Measurements from ENCODE around the gene BCL11B. TPM values are rescaled to one million over a fixed set of nuclear protein-coding genes. Genes with fewer than 3 reads are reported as not detected.

The BCL11B gene
- total RNA-seq, 1 donor from 2014 or later, result 0.85 TPM

- DNase-seq (ENCODE audit: low spot score) (no peak), ATAC-seq (no peak)
- intact Hi-C loops (cut with DNase I), result no loop called here
Measured at GRCh38 chr14:99270458-99271220, 1.4 kb downstream of the BCL11B start.

- ATAC-seq (no peak), DNase-seq (ENCODE audit: low spot score) (no peak)
- intact Hi-C loops (cut with DNase I), result no loop called here
Measured at GRCh38 chr14:99268810-99269707, 2.9 kb downstream of the BCL11B start.

GRCh38 chr14:99267837-99268781 is 3.9 kb downstream of the BCL11B start:
- intact Hi-C loops (cut with DNase I), result no loop called here
- ATAC-seq (no peak), DNase-seq (ENCODE audit: low spot score) (no peak)

GRCh38 chr14:99267381-99267780 is 4.6 kb downstream of the BCL11B start:
- no peak for ATAC-seq
- no peak for DNase-seq (ENCODE audit: low spot score)
- intact Hi-C loops (cut with DNase I), result no loop called here

- DNase-seq (ENCODE audit: low spot score) (peak; percentile 89), ATAC-seq (peak; percentile 91)
Measured at GRCh38 chr14:99266181-99267178, 5.5 kb downstream of the BCL11B start.

GRCh38 chr14:99265571-99265970 is 6.4 kb downstream of the BCL11B start:
- ATAC-seq (no peak), DNase-seq (ENCODE audit: low spot score) (no peak)
- intact Hi-C loops (cut with DNase I), result no loop called here

More at GRCh38 chr14:99266181-99267178, 5.5 kb downstream of the BCL11B start:
- intact Hi-C loops (cut with DNase I), result no loop called here

GRCh38 chr14:99264691-99265450 is 7.1 kb downstream of the BCL11B start:
- DNase-seq (ENCODE audit: low spot score) (no peak), ATAC-seq (no peak)
- intact Hi-C loops (cut with DNase I), result no loop called here

- ATAC-seq, result no peak
- DNase-seq (ENCODE audit: low spot score), result no peak
- intact Hi-C loops (cut with DNase I), result no loop called here
Measured at GRCh38 chr14:99263564-99264330, 8.2 kb downstream of the BCL11B start.

- no peak for DNase-seq (ENCODE audit: low spot score)
- no peak for ATAC-seq
- intact Hi-C loops (cut with DNase I), result no loop called here
Measured at GRCh38 chr14:99262977-99263448, 9.0 kb downstream of the BCL11B start.

- intact Hi-C loops (cut with DNase I), result no loop called here
- ATAC-seq (no peak), DNase-seq (ENCODE audit: low spot score) (no peak)
Measured at GRCh38 chr14:99261912-99262787, 9.8 kb downstream of the BCL11B start.

- DNase-seq (ENCODE audit: low spot score) (no peak), ATAC-seq (no peak)
- intact Hi-C loops (cut with DNase I), result no loop called here
Measured at GRCh38 chr14:99260587-99261551, 11.1 kb downstream of the BCL11B start.

GRCh38 chr14:99260116-99260515 is 11.9 kb downstream of the BCL11B start:
- ATAC-seq, result no peak
- intact Hi-C loops (cut with DNase I), result no loop called here
- DNase-seq (ENCODE audit: low spot score), result no peak

- ATAC-seq (no peak), DNase-seq (ENCODE audit: low spot score) (no peak)
- intact Hi-C loops (cut with DNase I), result loop anchor here (10.0 kb wide), 1 partner anchor 1814 kb away; no protein-coding TSS in a partner anchor
Measured at GRCh38 chr14:99258876-99259726, 12.9 kb downstream of the BCL11B start.
